ENCODE data around the gene NKX6-1. TPM values are rescaled to one million over a fixed set of nuclear protein-coding genes. Genes with fewer than 3 reads are reported as not detected.

The NKX6-1 gene
- polyA plus RNA-seq, 1 of the 3 experiments (the other 2 are of a cell fraction), result not detected

DNA sequence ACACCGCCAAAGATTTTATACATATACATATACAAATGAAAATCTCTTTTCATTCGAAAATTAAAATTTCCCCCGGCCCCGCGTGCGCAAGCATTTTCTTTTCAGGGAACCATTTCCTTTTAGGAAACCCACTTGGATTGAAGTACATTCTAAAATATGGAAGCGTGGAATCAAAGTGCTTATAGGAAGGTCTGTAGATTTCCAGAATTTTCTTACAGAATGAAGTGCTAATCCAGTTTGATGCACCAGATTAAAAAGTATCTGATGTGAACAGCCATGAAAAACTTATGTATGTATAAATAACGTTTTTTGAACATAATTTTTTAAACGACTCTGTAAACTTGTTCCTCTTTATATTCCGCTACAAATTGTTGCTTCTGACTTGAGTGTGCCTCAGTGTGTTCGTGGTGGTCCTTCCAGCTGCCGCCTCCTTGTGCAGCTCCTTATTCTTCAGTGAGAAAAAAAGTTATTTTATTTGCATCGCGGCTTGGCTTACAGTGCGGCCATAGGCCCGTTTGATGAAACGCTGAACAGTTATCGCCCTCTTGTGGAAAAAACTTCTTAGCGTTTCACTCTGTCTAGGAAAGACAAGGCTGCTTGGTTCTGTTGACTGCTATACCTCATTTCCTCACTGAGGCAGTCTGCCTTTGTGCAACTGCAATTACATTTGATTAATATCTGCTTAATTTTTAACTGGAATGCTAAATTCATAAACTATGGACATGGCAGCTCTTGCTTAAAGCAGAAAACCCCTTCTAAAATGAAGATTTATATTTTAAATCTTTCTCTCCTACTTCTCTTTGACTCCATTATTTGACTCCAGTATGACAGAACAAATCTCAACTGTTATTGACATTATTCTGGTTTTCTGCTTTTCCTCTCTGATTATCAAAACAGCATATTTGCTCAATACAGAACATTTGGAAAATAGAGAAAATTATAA, 4.7 kb upstream of the NKX6-1 start:
- CTCF ChIA-PET, result interaction anchor here (0.6 to 1.3 kb wide), 10 partner anchors 9 to 1285 kb away, joined by 3 to 10 read pairs (median 4); no protein-coding TSS in a partner anchor

More for the DNA sequence above, 4.7 kb upstream of the NKX6-1 start:
- Histone ChIP-seq H2AFZ (ENCODE audit: low read depth) (no peak overlapping the region), H3K36me3 (replicated peaks in 1 of 2; ENCODE audit: control insufficient read depth in 1 of 2, insufficient read depth in 2 of 2, low read length in 1 of 2) (no peaks in the 10 kb centered on the region), H3F3A (replicated peaks; ENCODE audit: insufficient read depth) (no peaks in the 10 kb centered on the region), H4K20me1 (ENCODE audit: insufficient read depth) (no peaks in the 10 kb centered on the region), H3K79me2 (ENCODE audit: insufficient read depth) (no peaks in the 10 kb centered on the region), H3K27me3 (ENCODE audit: insufficient read depth) (peaks cover 64% of the 10 kb centered on the region), H3K9me2 (no peaks in the 10 kb centered on the region), H3K4me2 (no peak overlapping the region), H3K4me1 (ENCODE audit: control insufficient read depth in 1 of 2, insufficient read depth in 2 of 2, low read depth in 1 of 2, low read length in 1 of 2) (peaks cover 0 to 6% of the 10 kb centered on the region in 2 experiments; a peak in 1 of 4 replicates), H3K4me3 (ENCODE audit: low read depth in 2 of 2, low read length in 1 of 2) (no peak overlapping the region; a peak in 1 of 4 replicates), H3K9ac (no peak overlapping the region), H3K9me3 (no peaks in the 10 kb centered on the region), H3K27ac (ENCODE audit: low read depth in 2 of 2, low read length in 1 of 2) (no peak overlapping the region)
- POLR2A ChIA-PET, result no interaction called here
- WGBS (ENCODE audit: low lambda C conversion rate), result 9% methylated on average over 19 of the region's 19 CpGs
- TF ChIP-seq, protein P1, sequence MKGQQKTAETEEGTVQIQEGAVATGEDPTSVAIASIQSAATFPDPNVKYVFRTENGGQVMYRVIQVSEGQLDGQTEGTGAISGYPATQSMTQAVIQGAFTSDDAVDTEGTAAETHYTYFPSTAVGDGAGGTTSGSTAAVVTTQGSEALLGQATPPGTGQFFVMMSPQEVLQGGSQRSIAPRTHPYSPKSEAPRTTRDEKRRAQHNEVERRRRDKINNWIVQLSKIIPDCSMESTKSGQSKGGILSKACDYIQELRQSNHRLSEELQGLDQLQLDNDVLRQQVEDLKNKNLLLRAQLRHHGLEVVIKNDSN (IDR thresholded peaks at IDR 0.05; ENCODE audit: borderline replicate concordance, low read depth), result no peak
- no peak for TF ChIP-seq TEAD4 (IDR thresholded peaks at IDR 0.05; ENCODE audit: borderline replicate concordance, insufficient read depth)
- TF ChIP-seq EP300 (IDR thresholded peaks at IDR 0.05; ENCODE audit: borderline replicate concordance in 1 of 2, low read depth in 1 of 2, low read length in 1 of 2), result no peak
- TF ChIP-seq RFX5 (IDR thresholded peaks at IDR 0.05; ENCODE audit: low read length), result no peak
- TF ChIP-seq ELF1 (IDR thresholded peaks at IDR 0.05), result no peak
- no peak for TF ChIP-seq REST (IDR thresholded peaks at IDR 0.05; ENCODE audit: low read depth, low read length)
- peak; percentile 83; the same call in 1 of the 2 replicates for TF ChIP-seq EZH2phosphoT487 (IDR thresholded peaks at IDR 0.05; ENCODE audit: borderline replicate concordance, low read depth)
- TF ChIP-seq CHD2 (IDR thresholded peaks at IDR 0.05; ENCODE audit: low read length, partially characterized antibody), result no peak
- TF ChIP-seq, protein P2, sequence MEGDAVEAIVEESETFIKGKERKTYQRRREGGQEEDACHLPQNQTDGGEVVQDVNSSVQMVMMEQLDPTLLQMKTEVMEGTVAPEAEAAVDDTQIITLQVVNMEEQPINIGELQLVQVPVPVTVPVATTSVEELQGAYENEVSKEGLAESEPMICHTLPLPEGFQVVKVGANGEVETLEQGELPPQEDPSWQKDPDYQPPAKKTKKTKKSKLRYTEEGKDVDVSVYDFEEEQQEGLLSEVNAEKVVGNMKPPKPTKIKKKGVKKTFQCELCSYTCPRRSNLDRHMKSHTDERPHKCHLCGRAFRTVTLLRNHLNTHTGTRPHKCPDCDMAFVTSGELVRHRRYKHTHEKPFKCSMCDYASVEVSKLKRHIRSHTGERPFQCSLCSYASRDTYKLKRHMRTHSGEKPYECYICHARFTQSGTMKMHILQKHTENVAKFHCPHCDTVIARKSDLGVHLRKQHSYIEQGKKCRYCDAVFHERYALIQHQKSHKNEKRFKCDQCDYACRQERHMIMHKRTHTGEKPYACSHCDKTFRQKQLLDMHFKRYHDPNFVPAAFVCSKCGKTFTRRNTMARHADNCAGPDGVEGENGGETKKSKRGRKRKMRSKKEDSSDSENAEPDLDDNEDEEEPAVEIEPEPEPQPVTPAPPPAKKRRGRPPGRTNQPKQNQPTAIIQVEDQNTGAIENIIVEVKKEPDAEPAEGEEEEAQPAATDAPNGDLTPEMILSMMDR (IDR thresholded peaks at IDR 0.05), result peak; percentile 80
- TF ChIP-seq, protein P3, sequence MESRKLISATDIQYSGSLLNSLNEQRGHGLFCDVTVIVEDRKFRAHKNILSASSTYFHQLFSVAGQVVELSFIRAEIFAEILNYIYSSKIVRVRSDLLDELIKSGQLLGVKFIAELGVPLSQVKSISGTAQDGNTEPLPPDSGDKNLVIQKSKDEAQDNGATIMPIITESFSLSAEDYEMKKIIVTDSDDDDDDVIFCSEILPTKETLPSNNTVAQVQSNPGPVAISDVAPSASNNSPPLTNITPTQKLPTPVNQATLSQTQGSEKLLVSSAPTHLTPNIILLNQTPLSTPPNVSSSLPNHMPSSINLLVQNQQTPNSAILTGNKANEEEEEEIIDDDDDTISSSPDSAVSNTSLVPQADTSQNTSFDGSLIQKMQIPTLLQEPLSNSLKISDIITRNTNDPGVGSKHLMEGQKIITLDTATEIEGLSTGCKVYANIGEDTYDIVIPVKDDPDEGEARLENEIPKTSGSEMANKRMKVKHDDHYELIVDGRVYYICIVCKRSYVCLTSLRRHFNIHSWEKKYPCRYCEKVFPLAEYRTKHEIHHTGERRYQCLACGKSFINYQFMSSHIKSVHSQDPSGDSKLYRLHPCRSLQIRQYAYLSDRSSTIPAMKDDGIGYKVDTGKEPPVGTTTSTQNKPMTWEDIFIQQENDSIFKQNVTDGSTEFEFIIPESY (IDR thresholded peaks at IDR 0.05; ENCODE audit: borderline replicate concordance, low read depth), result no peak
- TF ChIP-seq SMC3 (IDR thresholded peaks at IDR 0.05; ENCODE audit: low read depth, low read length), result peak; percentile 66
- peak; percentile 84 for TF ChIP-seq RAD21 (IDR thresholded peaks at IDR 0.05; ENCODE audit: low read length)
- TF ChIP-seq NFIC (IDR thresholded peaks at IDR 0.05; ENCODE audit: borderline replicate concordance), result no peak
- peak; percentile 65 for DNase-seq

Data from SK-N-SH (cell line).